Heart right ventricle (tissue), 16 donors: ENCODE measurements around the gene ANAPC5. TPM values are rescaled to one million over a fixed set of nuclear protein-coding genes. Genes with fewer than 3 reads are reported as not detected.
A peak's percentile ranks its signal among the peaks of the same experiment; 100 is the strongest.

Source experiments
- ATAC-seq, 8 donors: fragments of 200-7000 bp; cut with Tn5 transposase; one replicate each; pipeline ENCODE4 v1.9.1; 2020; ENCODE audit warnings: mild to moderate bottlenecking in 8 of 8, moderate library complexity in 8 of 8, moderate number of reproducible peaks in 1 of 8
- DNase-seq, 2 donors: peaks; one replicate each; pipeline ENCODE4 v3.0.0-alpha.2; 2020
- H3K27ac ChIP-seq, 10 donors: fragments of 200-600 bp; sonication (generic) in 2 of 10; one replicate each; pipeline versions ENCODE4 v1.5.0 to v1.8.0; 2020 to 2022; ENCODE audit warnings: mild to moderate bottlenecking in 3 of 10
- H3K27me3 ChIP-seq, 7 donors: fragments of 200-600 bp; one replicate each; pipeline ENCODE4 v1.8.0; 2021 to 2022; ENCODE audit warnings: mild to moderate bottlenecking in 2 of 7
- H3K36me3 ChIP-seq, 9 donors: fragments of 200-600 bp; sonication (generic) in 1 of 9; one replicate each; pipeline versions ENCODE4 v1.5.0 to v1.8.0; 2020 to 2022; ENCODE audit warnings: mild to moderate bottlenecking in 2 of 9
- H3K4me1 ChIP-seq, 9 donors: fragments of 200-600 bp; sonication (generic) in 1 of 9; one replicate each; pipeline versions ENCODE4 v1.5.0 to v1.8.0; 2020 to 2022; ENCODE audit warnings: mild to moderate bottlenecking in 4 of 9
- H3K4me3 ChIP-seq, 10 donors: fragments of 200-600 bp; sonication (generic) in 2 of 10; one replicate each; pipeline versions ENCODE4 v1.5.0 to v1.8.0; 2020 to 2022; ENCODE audit warnings: mild to moderate bottlenecking in 7 of 10, moderate library complexity in 2 of 10
- H3K9me3 ChIP-seq, 11 donors: fragments of 200-600 bp in 10 of 11; sonication (generic) in 2 of 11; one replicate each; pipeline versions ENCODE4 v1.5.0 to v1.8.0; 2013 to 2022; ENCODE audit warnings: mild to moderate bottlenecking in 2 of 11, control low read depth in 1 of 11, moderate library complexity in 1 of 11
- WGBS, 2 donors: extraction: QIAGEN DNeasy Blood & Tissue Kit; methylation state at CpG; one replicate each; pipeline ENCODE4 v1.1.7; 2013; ENCODE audit warnings: inconsistent platforms in 1 of 2; 5-methylcytosine and 5-hydroxymethylcytosine counted together
- intact Hi-C, 10 donors: fragments of 100-400 bp; cut with DNase I; formaldehyde crosslinking; loops; one replicate each; pipeline versions ENCODE4 v1.11.1 to v1.14.2; 2022
- polyA plus RNA-seq, 2 donors: library from polyadenylated mRNA; stranded (reverse); fragments of 200-250 nt; gene quantifications; one replicate each; pipeline ENCODE4 v1.2.3, GENCODE V29; 2013
- total RNA-seq, 10 donors: library from RNA; stranded (reverse); fragmentation: NEBNext Ultra II Directional in 3 of 10; extraction: Animal tissue kit (Norgen Biotek cat#: 25700) in 3 of 10; gene quantifications; one replicate each; pipeline versions ENCODE4 v1.2.1 to v1.2.4, GENCODE V29; 2021 to 2023
- TF ChIP-seq, protein P1 (sequence below), 9 donors: fragments of 200-600 bp; sonication (generic) in 2 of 9; IDR thresholded peaks; one replicate each; pipeline versions ENCODE4 v1.5.0 to v1.8.0; 2021 to 2022; ENCODE audit warnings: antibody characterized with exemption in 9 of 9, mild to moderate bottlenecking in 5 of 9, moderate library complexity in 1 of 9
- donor health status: Arrhythmogenic right ventricular cardiomyopathy.
- donor health status: ischemic (EF 13 %, LVEDD 7.1; RV severe dilation, severe dysfunction).
- donor health status: healthy with polysubstance abuse.
- donor health status: DM: no; HTN: yes; CAD: no.
- donor health status: DM: no; HTN: no; CAD: no.
- donor health status: ischemic (EF 25% LVEDD 6.9; RV normal size, moderate dysfunction).
- donor health status: ischemic (EF 25% LVEDD 5.7; RV mildly dilated, moderate dysfunction).
- donor health status: healthy.
- donor health status: DM: yes; HTN: yes; CAD: no.
- donor health status: Ischemic cardiomyopathy.
- donor health status: ischemic (EF 35%, LVEDD 5.7; RV mildly dilated, moderate dysfunction).
- donor health status: nonischemic (EF 11% LVEDD 7.7; RV severe dilation, severe dysfunction).
- donor health status: DM: yes; HTN: yes; CAD: no.
- donor health status: PGD.
- donor health status: ischemic (EF 29% LVEDD 5.4; RV normal size, mild dysfunction).
- donor health status: nonischemic (EF 23%, LVEDD 6.1; RV moderate dilation, normal function).

ANAPC5 gene
- total and polyA plus RNA-seq, 12 donors: 50.2 to 82.4 (median 57.0) TPM

DNA sequence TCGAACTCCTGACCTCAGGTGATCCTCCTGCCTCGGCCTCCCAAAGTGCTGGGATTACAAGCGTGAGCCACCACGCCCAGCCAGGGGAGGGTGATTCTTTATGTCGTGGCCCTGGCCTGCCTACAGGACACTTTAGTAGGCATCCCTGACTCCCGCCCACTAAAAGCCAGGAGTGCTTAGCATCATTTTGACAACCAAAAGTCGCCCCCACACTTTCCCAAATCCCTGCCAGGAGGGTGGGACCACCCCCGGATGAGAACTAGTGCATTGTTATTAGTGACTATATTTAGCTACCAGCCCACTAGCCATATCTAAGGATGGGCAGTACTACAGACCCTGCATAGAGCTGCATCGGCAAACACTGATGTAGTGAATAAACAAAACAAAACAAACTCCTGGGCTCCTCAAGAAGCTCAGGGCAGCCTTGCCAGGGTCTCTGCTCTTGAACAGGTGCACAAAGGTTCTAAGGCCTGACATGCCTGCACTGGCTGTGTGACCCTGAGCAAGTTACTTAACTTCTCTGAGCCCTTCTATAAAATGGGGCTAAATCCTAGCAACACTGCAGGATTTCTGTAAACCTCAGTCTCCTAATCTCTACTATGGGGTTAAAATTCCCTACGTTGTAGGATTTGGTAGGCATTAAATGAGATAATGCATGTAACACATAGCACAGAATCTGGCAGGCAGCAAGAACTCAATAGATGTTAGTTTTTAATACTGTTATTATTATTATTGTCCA lies 57.9 kb downstream of the ANAPC5 start:
- Histone ChIP-seq H3K36me3 (peaks cover 0 to 23% (median 0%) of the 10 kb centered on the region in 9 donors), H3K4me1 (peaks cover 12 to 69% (median 36%) of the 10 kb centered on the region in 9 donors), H3K9me3 (no peaks in the 10 kb centered on the region), H3K27ac (peak overlapping the region in 1 of 10 donors; percentile 12), H3K27me3 (no peaks in the 10 kb centered on the region), H3K4me3 (peak overlapping the region in 4 of 10 donors; percentile 89 to 100 (median 96))
- TF ChIP-seq, protein P1, sequence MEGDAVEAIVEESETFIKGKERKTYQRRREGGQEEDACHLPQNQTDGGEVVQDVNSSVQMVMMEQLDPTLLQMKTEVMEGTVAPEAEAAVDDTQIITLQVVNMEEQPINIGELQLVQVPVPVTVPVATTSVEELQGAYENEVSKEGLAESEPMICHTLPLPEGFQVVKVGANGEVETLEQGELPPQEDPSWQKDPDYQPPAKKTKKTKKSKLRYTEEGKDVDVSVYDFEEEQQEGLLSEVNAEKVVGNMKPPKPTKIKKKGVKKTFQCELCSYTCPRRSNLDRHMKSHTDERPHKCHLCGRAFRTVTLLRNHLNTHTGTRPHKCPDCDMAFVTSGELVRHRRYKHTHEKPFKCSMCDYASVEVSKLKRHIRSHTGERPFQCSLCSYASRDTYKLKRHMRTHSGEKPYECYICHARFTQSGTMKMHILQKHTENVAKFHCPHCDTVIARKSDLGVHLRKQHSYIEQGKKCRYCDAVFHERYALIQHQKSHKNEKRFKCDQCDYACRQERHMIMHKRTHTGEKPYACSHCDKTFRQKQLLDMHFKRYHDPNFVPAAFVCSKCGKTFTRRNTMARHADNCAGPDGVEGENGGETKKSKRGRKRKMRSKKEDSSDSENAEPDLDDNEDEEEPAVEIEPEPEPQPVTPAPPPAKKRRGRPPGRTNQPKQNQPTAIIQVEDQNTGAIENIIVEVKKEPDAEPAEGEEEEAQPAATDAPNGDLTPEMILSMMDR (IDR thresholded peaks at IDR 0.05): no peak
- intact Hi-C loops: no loop called here
- WGBS, 2 donors: 79 to 81% methylated on average over 9 to 10 of the region's 10 CpGs
- DNase-seq: no peak
- ATAC-seq: no peak

- ATAC-seq: no peak
- H3K4me1 ChIP-seq: peaks cover 13 to 76% (median 43%) of the 10 kb centered on the region in 9 donors
- no peaks in the 10 kb centered on the region for H3K9me3 ChIP-seq
Observed at GRCh38 chr12:121293603-121294002, 58.6 kb downstream of the ANAPC5 start.

DNA sequence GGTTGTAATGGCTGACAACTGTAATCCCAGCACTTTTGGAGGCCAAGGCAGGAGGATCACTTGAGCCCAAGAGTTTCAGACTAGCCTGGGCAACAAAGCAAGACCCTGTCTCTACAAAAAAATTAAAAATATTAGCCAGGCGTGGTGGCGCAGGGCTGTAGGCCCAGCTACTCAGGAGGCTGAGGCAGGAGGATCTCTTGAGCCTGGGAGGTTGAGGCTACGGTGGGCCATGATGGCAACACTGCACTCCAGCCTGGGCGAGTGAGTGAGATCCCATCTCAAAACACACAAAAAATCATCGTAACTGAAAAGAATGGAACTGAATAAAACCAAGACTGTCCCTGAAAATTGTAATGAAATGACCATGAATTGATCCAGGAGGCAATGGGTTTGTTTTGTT lies 61.8 kb downstream of the ANAPC5 start:
- intact Hi-C loops: no loop called here
- Histone ChIP-seq H3K27me3 (no peaks in the 10 kb centered on the region), H3K27ac (peak overlapping the region in 3 of 10 donors; percentile 28 to 62 (median 50)), H3K36me3 (peaks cover 0 to 23% (median 0%) of the 10 kb centered on the region in 9 donors), H3K4me1 (peaks cover 11 to 85% (median 39%) of the 10 kb centered on the region in 9 donors), H3K9me3 (no peaks in the 10 kb centered on the region), H3K4me3 (no peak overlapping the region)
- 97% methylated on average over 5 of the region's 5 CpGs for WGBS, 2 donors
- no peak for ATAC-seq
- TF ChIP-seq, protein P1 (IDR thresholded peaks at IDR 0.05): no peak
- DNase-seq: no peak

More at GRCh38 chr12:121293603-121294002, 58.6 kb downstream of the ANAPC5 start:
- Histone ChIP-seq H3K27ac (no peak overlapping the region), H3K4me3 (no peak overlapping the region), H3K27me3 (no peaks in the 10 kb centered on the region), H3K36me3 (peaks cover 0 to 23% (median 0%) of the 10 kb centered on the region in 9 donors)
- intact Hi-C loops: no loop called here
- 85 to 89% methylated on average over 4 of the region's 4 CpGs for WGBS, 2 donors
- TF ChIP-seq, protein P1 (IDR thresholded peaks at IDR 0.05): no peak
- DNase-seq: no peak

- H3K4me1 ChIP-seq: peaks cover 6 to 85% (median 34%) of the 10 kb centered on the region in 9 donors
- ATAC-seq: peak in 3 of 8 donors; percentile 18 to 33 (median 27)
- no peaks in the 10 kb centered on the region for H3K9me3 ChIP-seq
- TF ChIP-seq, protein P1 (IDR thresholded peaks at IDR 0.05): no peak
- H3K27ac ChIP-seq: peak overlapping the region in 5 of 10 donors; percentile 23 to 62 (median 50)
- DNase-seq: no peak
- no peak overlapping the region for H3K4me3 ChIP-seq
- H3K27me3 ChIP-seq: no peaks in the 10 kb centered on the region
- intact Hi-C loops: no loop called here
- H3K36me3 ChIP-seq: peaks cover 0 to 23% (median 0%) of the 10 kb centered on the region in 9 donors
- WGBS, 2 donors: 85 to 87% methylated on average over 7 of the region's 7 CpGs
Observed at GRCh38 chr12:121289962-121290361, 62.2 kb downstream of the ANAPC5 start.
